SU-DHL-6 (cell line): Measurements from ENCODE around the gene SLC8A3.

Experiments used
- H2AFZ ChIP-seq: fragments of 200-600 bp; sonication (generic); 2 replicates; pipeline ENCODE4 v1.6.1; 2014; ENCODE audit warnings: low read depth, mild to moderate bottlenecking, moderate library complexity, mixed read lengths, antibody characterized with exemption, low read length; ENCODE audit not compliant: severe bottlenecking
- H3F3A ChIP-seq: fragments of 200-600 bp; shearing (Covaris generic); 2 replicates; pipeline ENCODE4 v1.6.0; 2016; ENCODE audit warnings: antibody characterized with exemption, mild to moderate bottlenecking; ENCODE audit not compliant: insufficient read depth
- H3K27ac ChIP-seq: fragments of 200-600 bp; sonication (generic); 2 replicates; pipeline ENCODE4 v1.5.1; 2016; ENCODE audit warnings: low read depth, mild to moderate bottlenecking, low read length, moderate library complexity, mixed read lengths
- H3K27me3 ChIP-seq: fragments of 200-600 bp; sonication (generic), shearing (Covaris generic); 2 replicates; pipeline ENCODE4 v1.6.0; 2014; ENCODE audit warnings: mild to moderate bottlenecking, low read length
- H3K36me3 ChIP-seq: fragments of 200-600 bp; sonication (generic); 2 replicates; pipeline ENCODE4 v1.6.1; 2014; ENCODE audit warnings: mild to moderate bottlenecking, low read length, mixed read lengths
- H3K4me2 ChIP-seq: fragments of 300-600, 200-600 bp; shearing (Covaris generic), sonication (generic); 2 replicates; pipeline ENCODE4 v1.6.0; 2014; ENCODE audit warnings: low read length, low read depth, mild to moderate bottlenecking; ENCODE audit not compliant: poor library complexity, severe bottlenecking
- H3K4me3 ChIP-seq: fragments of 200-600 bp; sonication (generic); 2 replicates; pipeline ENCODE4 v1.5.1; 2014; ENCODE audit warnings: antibody characterized with exemption, low read length, mild to moderate bottlenecking, mixed read lengths; ENCODE audit not compliant: insufficient read depth, poor library complexity, severe bottlenecking
- H3K79me2 ChIP-seq: fragments of 200-600 bp; sonication (generic); 2 replicates; pipeline ENCODE4 v1.6.1; 2014; ENCODE audit warnings: mild to moderate bottlenecking, low read length, moderate library complexity; ENCODE audit not compliant: insufficient read depth
- H3K9ac ChIP-seq: fragments of 200-600 bp; sonication (generic); 2 replicates; pipeline ENCODE4 v1.7.0; 2014; ENCODE audit warnings: mild to moderate bottlenecking, low read length
- H3K9me2 ChIP-seq: fragments of 200-600 bp; sonication (generic); replicated peaks from 2 replicates; pipeline ENCODE4 v1.6.1; 2014; ENCODE audit warnings: low read length; ENCODE audit not compliant: insufficient read depth
- H3K9me3 ChIP-seq: fragments of 200-600 bp; sonication (generic); 2 replicates; pipeline ENCODE4 v1.6.1; 2014; ENCODE audit warnings: low read length, mixed read lengths; ENCODE audit not compliant: insufficient read depth
- H4K20me1 ChIP-seq: fragments of 200-600 bp; sonication (generic); 2 replicates; pipeline ENCODE4 v1.6.1; 2014; ENCODE audit warnings: low read depth, mild to moderate bottlenecking, antibody characterized with exemption, low read length, moderate library complexity, mixed read lengths
- EZH2phosphoT487 ChIP-seq: fragments of 200-600 bp; sonication (generic), shearing (Covaris generic); conservative IDR thresholded peaks from 2 replicates; pipeline ENCODE4 v1.6.1; 2018; ENCODE audit warnings: mild to moderate bottlenecking, antibody characterized with exemption, low read length, moderate library complexity, mixed read lengths
- TF ChIP-seq, protein P1 (sequence below): fragments of 200-600 bp; sonication (generic); IDR thresholded peaks from one replicate; pipeline ENCODE4 v1.5.1; 2017; ENCODE audit warnings: antibody characterized with exemption, mild to moderate bottlenecking, low read length, moderate library complexity; ENCODE audit not compliant: insufficient read depth, poor library complexity, severe bottlenecking

The SLC8A3 gene

DNA sequence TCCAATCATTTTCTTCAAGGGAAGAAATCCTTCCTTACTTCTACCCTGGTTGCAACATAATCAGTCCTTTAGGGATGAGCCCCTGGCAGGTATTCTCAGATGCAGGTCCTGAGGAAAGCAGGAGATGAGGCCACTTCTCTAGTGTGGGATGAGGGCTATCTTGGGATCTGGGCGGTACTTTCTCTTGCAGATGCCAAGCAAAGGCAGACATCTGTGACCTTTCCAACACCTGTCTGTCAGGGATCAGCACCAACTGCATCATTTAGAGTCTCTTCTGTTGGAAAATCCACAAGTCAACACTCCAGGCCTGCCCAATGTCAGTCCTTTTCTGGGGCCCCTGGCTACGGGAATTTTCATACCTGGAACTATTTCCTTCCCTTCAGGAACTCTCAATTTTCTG, 129.2 kb downstream of the SLC8A3 start:
- no peaks in the 10 kb centered on the region for H3K36me3 ChIP-seq
- H4K20me1 ChIP-seq: no peaks in the 10 kb centered on the region
- H3K4me3 ChIP-seq: no peak overlapping the region
- no peak overlapping the region for H3K9ac ChIP-seq
- no peaks in the 10 kb centered on the region for H3K9me2 ChIP-seq
- H2AFZ ChIP-seq: no peak overlapping the region
- no peak overlapping the region for H3K4me2 ChIP-seq
- no peak for TF ChIP-seq EZH2phosphoT487
- TF ChIP-seq, protein P1, sequence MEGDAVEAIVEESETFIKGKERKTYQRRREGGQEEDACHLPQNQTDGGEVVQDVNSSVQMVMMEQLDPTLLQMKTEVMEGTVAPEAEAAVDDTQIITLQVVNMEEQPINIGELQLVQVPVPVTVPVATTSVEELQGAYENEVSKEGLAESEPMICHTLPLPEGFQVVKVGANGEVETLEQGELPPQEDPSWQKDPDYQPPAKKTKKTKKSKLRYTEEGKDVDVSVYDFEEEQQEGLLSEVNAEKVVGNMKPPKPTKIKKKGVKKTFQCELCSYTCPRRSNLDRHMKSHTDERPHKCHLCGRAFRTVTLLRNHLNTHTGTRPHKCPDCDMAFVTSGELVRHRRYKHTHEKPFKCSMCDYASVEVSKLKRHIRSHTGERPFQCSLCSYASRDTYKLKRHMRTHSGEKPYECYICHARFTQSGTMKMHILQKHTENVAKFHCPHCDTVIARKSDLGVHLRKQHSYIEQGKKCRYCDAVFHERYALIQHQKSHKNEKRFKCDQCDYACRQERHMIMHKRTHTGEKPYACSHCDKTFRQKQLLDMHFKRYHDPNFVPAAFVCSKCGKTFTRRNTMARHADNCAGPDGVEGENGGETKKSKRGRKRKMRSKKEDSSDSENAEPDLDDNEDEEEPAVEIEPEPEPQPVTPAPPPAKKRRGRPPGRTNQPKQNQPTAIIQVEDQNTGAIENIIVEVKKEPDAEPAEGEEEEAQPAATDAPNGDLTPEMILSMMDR: no peak
- H3K9me3 ChIP-seq: no peaks in the 10 kb centered on the region
- no peaks in the 10 kb centered on the region for H3K79me2 ChIP-seq
- no peaks in the 10 kb centered on the region for H3K27me3 ChIP-seq
- no peaks in the 10 kb centered on the region for H3F3A ChIP-seq
- H3K27ac ChIP-seq: no peak overlapping the region

DNA sequence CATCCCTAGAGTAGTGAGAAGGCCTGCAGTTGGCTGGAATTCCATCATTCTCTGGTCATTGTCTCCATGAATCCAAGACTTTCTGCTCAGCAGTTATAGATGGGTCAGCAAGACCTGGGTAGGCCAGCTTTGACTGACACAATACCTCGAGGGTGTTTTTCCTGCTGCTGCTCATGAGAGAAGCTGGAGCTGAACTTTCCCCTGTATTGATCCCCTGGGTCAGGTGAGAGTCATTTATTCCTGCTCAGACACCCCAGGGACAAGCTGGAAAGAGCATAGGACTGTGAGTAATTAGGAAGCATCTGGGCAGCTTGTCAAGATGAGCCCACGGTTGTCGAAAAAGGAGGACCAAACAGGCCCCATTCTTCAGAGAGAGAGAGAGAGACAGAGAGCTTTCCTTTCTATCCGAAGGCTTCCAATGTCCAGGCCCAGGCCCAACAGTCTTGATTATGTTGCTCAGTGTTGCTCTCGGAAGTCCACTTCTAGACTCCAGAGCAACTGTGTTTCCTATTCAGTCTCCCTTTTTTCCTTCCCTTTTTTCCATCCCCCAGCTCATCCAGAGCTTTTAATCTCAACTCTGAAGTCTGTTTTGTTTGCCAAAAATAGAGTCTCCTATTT, 131.1 kb downstream of the SLC8A3 start:
- H3K27ac ChIP-seq: no peak overlapping the region
- TF ChIP-seq, protein P1: no peak
- no peak for TF ChIP-seq EZH2phosphoT487
- no peak overlapping the region for H3K4me2 ChIP-seq
- H3K27me3 ChIP-seq: no peaks in the 10 kb centered on the region
- no peak overlapping the region for H3K4me3 ChIP-seq
- H3K9me3 ChIP-seq: no peaks in the 10 kb centered on the region
- H3F3A ChIP-seq: no peaks in the 10 kb centered on the region
- no peaks in the 10 kb centered on the region for H4K20me1 ChIP-seq
- no peaks in the 10 kb centered on the region for H3K9me2 ChIP-seq
- no peak overlapping the region for H2AFZ ChIP-seq
- H3K9ac ChIP-seq: no peak overlapping the region
- H3K36me3 ChIP-seq: no peaks in the 10 kb centered on the region
- no peaks in the 10 kb centered on the region for H3K79me2 ChIP-seq

DNA sequence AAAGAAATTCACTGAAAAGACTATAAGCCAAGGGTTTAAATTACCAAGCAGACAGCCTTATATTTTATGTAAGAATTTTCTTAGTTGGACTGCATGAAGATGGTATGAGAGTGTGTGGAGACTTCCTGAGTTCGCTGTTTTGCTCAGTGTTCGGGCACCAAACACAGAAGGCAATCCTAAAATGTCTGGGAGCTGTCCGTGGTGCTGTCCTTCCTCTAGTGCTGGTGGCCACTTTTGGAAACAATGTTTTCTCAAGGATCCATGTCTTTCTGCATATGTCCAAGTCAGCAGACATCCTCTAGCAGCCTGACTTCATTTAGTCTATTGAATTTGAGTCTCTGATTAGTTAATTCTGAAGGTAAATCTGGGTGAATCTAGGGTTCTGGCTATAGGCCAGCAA, 135.8 kb downstream of the SLC8A3 start:
- no peaks in the 10 kb centered on the region for H3K9me2 ChIP-seq
- H3K9me3 ChIP-seq: no peaks in the 10 kb centered on the region
- H3K9ac ChIP-seq: no peak overlapping the region
- no peak for TF ChIP-seq EZH2phosphoT487
- TF ChIP-seq, protein P1: no peak
- no peaks in the 10 kb centered on the region for H4K20me1 ChIP-seq
- no peak overlapping the region for H3K27ac ChIP-seq
- H3K27me3 ChIP-seq: no peaks in the 10 kb centered on the region
- no peaks in the 10 kb centered on the region for H3F3A ChIP-seq
- no peaks in the 10 kb centered on the region for H3K36me3 ChIP-seq
- H3K79me2 ChIP-seq: no peaks in the 10 kb centered on the region
- no peak overlapping the region for H3K4me3 ChIP-seq
- H3K4me2 ChIP-seq: no peak overlapping the region
- no peak overlapping the region for H2AFZ ChIP-seq
